Fibroblast of villous mesenchyme (primary cell): ENCODE results near the gene RNF17. TPM values are rescaled to one million over a fixed set of nuclear protein-coding genes. Genes with fewer than 3 reads are reported as not detected.

ENCODE experiments used
- DNase-seq: peaks from one replicate; pipeline ENCODE4 v3.0.0-alpha.2; 2010; ENCODE audit warnings: low read depth
- H3K4me3 ChIP-seq: 2 replicates; pipeline ENCODE4 v1.5.1; 2011; ENCODE audit warnings: low read depth, mild to moderate bottlenecking, low read length
- total RNA-seq: library from RNA; depleted of rRNA; stranded (reverse); fragments of >200 nt; gene quantifications from 2 replicates; pipeline ENCODE4 v1.2.3, GENCODE V29; 2012
- TF ChIP-seq, protein P1 (sequence below): IDR thresholded peaks from 2 replicates; pipeline ENCODE4 v1.5.1; 2012; ENCODE audit warnings: low read depth, mild to moderate bottlenecking, low read length; ENCODE audit not compliant: insufficient read depth

RNF17 gene
- total RNA-seq, 1 donor = 0.86 TPM

DNA sequence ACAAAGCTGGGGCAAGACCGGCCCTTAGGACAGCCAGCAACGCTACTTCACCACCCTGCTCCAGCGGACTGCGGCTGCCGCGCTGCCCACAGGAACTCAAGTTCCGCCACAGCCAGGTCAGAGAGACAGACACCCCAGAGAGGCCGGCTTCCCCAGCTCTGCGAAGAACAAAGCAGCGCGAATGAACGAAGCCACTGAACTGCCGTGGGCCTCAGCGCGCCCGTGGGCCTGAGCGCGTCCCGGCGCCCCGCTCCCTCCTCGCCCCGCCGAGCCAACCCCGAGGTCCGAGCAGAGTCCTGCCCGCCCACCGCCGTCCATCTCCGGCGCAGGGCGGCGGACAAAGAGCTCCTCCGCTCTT, 158.4 kb downstream of the RNF17 start:
- peak overlapping the region; percentile 64 for H3K4me3 ChIP-seq
- TF ChIP-seq, protein P1, sequence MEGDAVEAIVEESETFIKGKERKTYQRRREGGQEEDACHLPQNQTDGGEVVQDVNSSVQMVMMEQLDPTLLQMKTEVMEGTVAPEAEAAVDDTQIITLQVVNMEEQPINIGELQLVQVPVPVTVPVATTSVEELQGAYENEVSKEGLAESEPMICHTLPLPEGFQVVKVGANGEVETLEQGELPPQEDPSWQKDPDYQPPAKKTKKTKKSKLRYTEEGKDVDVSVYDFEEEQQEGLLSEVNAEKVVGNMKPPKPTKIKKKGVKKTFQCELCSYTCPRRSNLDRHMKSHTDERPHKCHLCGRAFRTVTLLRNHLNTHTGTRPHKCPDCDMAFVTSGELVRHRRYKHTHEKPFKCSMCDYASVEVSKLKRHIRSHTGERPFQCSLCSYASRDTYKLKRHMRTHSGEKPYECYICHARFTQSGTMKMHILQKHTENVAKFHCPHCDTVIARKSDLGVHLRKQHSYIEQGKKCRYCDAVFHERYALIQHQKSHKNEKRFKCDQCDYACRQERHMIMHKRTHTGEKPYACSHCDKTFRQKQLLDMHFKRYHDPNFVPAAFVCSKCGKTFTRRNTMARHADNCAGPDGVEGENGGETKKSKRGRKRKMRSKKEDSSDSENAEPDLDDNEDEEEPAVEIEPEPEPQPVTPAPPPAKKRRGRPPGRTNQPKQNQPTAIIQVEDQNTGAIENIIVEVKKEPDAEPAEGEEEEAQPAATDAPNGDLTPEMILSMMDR = no peak
- peak; percentile 51 for DNase-seq

DNA sequence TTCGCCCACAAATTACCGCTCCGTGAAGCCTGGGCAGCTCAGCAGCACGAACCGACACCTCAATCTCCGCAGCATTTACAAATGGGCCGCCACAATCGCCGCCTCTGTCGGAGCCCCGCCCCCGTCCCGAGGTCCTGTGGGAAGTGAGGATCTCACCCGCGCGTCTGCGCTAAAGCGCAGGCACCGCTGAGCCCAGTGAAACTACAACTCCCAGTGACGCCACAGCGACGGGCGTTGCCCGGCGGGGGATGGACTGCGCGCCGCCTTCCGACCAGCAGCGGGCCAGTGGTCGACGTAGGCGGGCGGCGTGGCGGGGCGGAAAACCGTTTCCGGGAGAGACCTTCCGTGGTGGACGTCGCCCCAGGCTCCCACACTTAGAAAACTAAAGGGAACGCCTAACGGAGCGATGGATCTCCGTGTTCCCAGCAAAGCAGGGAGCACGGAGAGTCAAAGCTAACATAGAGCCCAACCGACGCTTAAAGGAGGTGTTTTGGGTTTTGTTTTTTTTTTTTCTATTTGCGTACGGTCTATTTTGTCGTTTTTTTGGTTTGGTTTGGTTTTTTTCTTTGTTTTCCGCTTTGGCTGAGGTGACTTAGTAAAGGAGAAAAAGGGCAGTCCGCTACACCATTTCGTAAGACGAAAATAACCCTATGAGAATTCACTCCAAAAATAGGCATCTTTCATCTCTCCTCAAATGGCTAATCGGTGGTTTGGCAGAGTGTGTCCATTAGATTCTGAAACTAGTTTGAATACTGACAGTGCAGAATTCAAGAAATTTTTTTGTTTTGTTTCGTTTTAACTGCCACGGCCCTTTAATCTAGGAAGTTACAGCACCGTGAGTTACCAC, 159.0 kb downstream of the RNF17 start:
- H3K4me3 ChIP-seq = peak overlapping the region; percentile 64
- TF ChIP-seq, protein P1 = no peak
- peak; percentile 98 for DNase-seq

DNA sequence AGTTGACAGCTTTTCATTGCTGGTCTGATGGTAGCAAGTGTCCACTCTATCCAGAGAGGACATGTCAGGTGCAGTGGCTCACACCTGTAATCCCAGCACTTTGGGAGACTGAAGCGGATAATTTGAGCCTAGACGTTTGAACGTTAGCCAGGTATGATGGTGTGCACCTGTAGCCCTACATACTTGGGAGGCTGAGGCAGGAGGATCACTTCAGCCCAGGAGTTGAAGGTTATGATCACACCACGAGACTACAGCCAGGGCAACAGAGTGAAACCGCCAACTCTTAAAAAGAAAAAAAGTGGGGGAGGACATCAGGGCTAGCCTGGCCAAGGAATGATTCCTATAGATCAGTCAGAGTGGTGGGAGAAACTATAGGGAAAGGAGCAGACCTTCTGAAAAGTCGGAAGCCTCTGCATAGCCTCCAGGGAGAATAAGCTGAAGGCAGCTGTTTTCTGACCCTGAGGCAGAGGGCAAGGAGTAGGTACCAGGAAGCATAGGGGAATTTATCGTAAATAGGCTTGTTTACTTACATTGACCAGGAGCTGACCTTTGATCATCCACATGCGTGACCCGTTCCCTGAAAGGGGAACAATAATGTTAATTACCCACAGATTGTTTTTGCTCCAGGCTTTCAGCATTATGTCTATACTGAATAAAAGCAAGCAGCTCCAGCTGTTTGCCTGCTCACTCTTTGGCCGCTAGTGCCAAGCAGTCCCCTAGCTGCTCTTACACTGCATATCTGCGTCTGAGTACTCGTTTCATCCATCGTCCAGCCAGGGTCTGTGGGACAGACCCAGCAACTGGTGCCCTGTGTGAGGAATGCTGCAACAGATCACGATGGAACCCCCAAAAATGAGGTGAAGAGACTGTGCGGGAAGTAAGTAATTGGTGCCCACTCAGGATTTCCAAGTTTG, 161.6 kb downstream of the RNF17 start:
- TF ChIP-seq, protein P1 = no peak
- H3K4me3 ChIP-seq = no peak overlapping the region
- no peak for DNase-seq

DNA sequence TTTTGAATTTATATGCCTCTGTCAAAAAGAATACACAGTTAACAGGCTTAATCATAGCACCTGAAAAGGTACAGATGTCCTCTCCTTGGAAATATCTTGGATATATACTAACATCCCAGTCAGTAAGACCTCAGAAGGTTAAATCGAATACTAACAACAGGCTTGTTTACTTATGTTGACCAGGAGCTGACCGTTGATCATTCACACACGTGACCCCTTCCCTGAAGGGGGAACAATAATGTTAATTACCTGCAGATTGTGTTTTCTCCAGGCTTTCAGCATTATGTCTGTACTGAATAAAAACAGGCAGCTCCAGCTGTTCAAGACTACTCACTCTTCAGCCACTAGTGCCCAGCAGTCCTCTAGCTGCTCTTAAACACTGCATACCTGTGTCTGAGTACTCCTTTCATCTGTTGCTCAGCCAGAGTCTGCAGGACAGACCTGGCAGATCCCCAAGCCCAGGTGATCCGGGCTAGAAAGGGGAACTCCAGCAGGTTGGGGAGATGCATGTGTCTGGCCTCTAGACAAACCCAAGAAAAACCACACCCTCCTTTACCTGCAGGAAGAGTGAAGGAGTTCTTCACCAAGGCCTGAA, 163.9 kb downstream of the RNF17 start:
- TF ChIP-seq, protein P1 = no peak
- no peak overlapping the region for H3K4me3 ChIP-seq
- no peak for DNase-seq

DNA sequence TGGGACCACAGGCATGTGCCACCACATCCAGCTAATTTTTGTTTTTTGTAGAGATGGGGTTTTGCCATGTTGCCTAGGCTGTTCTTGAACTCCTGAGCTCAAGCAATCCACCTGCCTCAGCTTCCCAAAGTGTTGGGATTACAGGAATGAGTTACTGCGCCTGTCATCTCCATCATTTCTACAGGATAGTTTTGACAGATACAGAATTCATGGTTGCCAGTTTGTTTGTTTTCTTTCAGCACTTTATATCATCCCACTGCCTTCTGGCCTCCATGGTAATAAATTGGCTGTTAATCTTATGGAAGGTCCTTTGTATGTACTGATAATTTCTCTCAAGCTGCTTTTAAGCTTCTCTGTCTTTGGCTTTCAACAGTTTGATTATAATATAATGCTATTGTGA, 165.2 kb downstream of the RNF17 start:
- TF ChIP-seq, protein P1 = no peak
- no peak for DNase-seq
- H3K4me3 ChIP-seq = no peak overlapping the region

Other genes with a start within 250 kb of the RNF17 start
- not detected in 2 replicates for gene ATP12A, start 83.8 kb upstream of the RNF17 start, total RNA-seq